Activated naive CD4-positive, alpha-beta T cell treated with anti-CD3 and anti-CD28 coated beads, Interleukin-2, amount 50 U/mL, for 16 hours (primary cell): ENCODE measurements around the gene UBE2L3.
"Not testable (repeated sequence)": the region's sequence is repeated elsewhere in the genome, so short reads cannot be mapped to it uniquely, and the experiment has no call there.

Experiments used
- DNase-seq: peaks from one replicate; pipeline ENCODE4 v3.0.0-alpha.2; 2020

UBE2L3 gene

GRCh38 chr22:21573293-21573734, 5.8 kb downstream of the UBE2L3 start:
- DNase-seq, result no peak

GRCh38 chr22:21573750-21574494, 6.4 kb downstream of the UBE2L3 start:
- no peak for DNase-seq

- DNase-seq, result no peak
Observed at GRCh38 chr22:21579474-21579851, 11.9 kb downstream of the UBE2L3 start.

GRCh38 chr22:21580623-21581007, 13.1 kb downstream of the UBE2L3 start:
- not testable (repeated sequence) for DNase-seq

GRCh38 chr22:21581009-21581713, 13.6 kb downstream of the UBE2L3 start:
- DNase-seq, result not testable (repeated sequence)

GRCh38 chr22:21582801-21583740, 15.6 kb downstream of the UBE2L3 start:
- no peak for DNase-seq

GRCh38 chr22:21585389-21585788, 17.9 kb downstream of the UBE2L3 start:
- no peak for DNase-seq

- DNase-seq, result peak; percentile 50
Observed at GRCh38 chr22:21587803-21588611, 20.5 kb downstream of the UBE2L3 start.

GRCh38 chr22:21589396-21589795, 21.9 kb downstream of the UBE2L3 start:
- DNase-seq, result no peak

GRCh38 chr22:21590809-21591641, 23.5 kb downstream of the UBE2L3 start:
- no peak for DNase-seq

GRCh38 chr22:21591695-21592094, 24.2 kb downstream of the UBE2L3 start:
- no peak for DNase-seq

- DNase-seq, result no peak
Observed at GRCh38 chr22:21592422-21592821, 24.9 kb downstream of the UBE2L3 start.

GRCh38 chr22:21593406-21594232, 26.1 kb downstream of the UBE2L3 start:
- DNase-seq, result no peak

- no peak for DNase-seq
Observed at GRCh38 chr22:21594865-21595452, 27.4 kb downstream of the UBE2L3 start.

GRCh38 chr22:21596356-21597135, 29.0 kb downstream of the UBE2L3 start:
- DNase-seq, result not testable (repeated sequence)

GRCh38 chr22:21598302-21598701, 30.8 kb downstream of the UBE2L3 start:
- no peak for DNase-seq

GRCh38 chr22:21599053-21599893, 31.8 kb downstream of the UBE2L3 start:
- DNase-seq, result no peak

- DNase-seq, result no peak
Observed at GRCh38 chr22:21602579-21602978, 35.1 kb downstream of the UBE2L3 start.
